ENCODE data around the gene AFF3. TPM values are rescaled to one million over a fixed set of nuclear protein-coding genes. Genes with fewer than 3 reads are reported as not detected.

The AFF3 gene
- total and polyA plus RNA-seq, 4 donors, result 0.48 to 5.3 (median 2.3) TPM

DNA sequence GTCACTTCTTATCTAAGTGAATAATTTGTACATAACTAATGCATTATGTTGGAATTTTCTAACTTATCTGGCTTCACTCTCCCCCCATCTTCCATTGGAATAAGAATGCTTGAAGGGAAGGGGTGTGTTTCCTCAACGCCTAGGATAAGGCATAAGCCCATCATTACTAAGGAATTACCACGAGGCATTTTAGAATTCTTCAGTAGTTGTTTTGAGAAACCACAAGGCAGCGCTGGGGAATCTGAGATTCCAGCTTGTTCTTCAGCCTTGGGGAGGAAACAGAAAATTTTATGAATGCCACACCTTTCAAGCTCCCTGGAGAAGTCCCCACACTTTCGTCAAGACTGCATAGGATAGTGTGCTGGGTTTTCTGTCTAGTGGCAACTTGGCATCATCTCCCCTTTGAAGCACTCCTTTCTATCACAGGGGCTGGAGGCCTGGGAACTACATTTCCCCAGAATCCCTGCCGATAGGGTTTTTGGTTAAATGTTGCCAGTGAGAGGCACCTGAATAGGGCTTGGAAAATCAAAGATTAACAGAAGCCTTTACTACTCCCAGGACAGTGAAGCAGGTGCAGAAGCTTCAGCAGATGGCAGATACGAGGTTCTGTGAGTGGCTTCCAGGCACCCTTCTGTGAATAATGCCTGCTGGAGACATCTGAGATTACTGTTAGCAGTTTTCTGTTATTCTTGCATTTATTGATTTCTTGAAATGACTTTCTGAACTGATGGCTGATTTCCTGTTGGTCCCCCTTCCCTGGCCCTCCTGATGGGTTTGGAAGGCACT lies 459.9 kb downstream of the AFF3 start:
- 93% methylated on average over 6 of the region's 6 CpGs for WGBS
- Histone ChIP-seq H3K9me3 (ENCODE audit: control insufficient read depth in 4 of 4, low read length in 3 of 4) (no peaks in the 10 kb centered on the region), H3K27ac (ENCODE audit: low read depth in 1 of 2, low read length in 2 of 2) (no peak overlapping the region), H3K4me1 (ENCODE audit: control insufficient read depth in 4 of 4, insufficient read depth in 4 of 4, low read length in 3 of 4) (no peaks in the 10 kb centered on the region), H3K4me3 (ENCODE audit: low read depth in 1 of 3, low read length in 3 of 3) (no peak overlapping the region), H3K9ac (ENCODE audit: low read depth in 1 of 2, low read length in 2 of 2) (no peak overlapping the region), H3K36me3 (ENCODE audit: control insufficient read depth in 4 of 4, insufficient read depth in 3 of 4, low read depth in 1 of 4, low read length in 3 of 4) (no peaks in the 10 kb centered on the region), H3K27me3 (ENCODE audit: control insufficient read depth in 4 of 4, insufficient read depth in 4 of 4, low read length in 3 of 4) (no peaks in the 10 kb centered on the region)
- no peak for DNase-seq (ENCODE audit: low spot score)
- TF ChIP-seq ZBTB33 (IDR thresholded peaks at IDR 0.05) (no peak), RAD21 (IDR thresholded peaks at IDR 0.05) (no peak), REST (IDR thresholded peaks at IDR 0.05) (no peak), HNF4A (conservative IDR thresholded peaks at IDR 0.05) (no peak), MAX (IDR thresholded peaks at IDR 0.05) (no peak), ATF3 (IDR thresholded peaks at IDR 0.05) (no peak), TAF1 (conservative IDR thresholded peaks at IDR 0.05) (no peak), EGR1 (IDR thresholded peaks at IDR 0.05; ENCODE audit: low read depth in 2 of 2) (no peak), NR2F2 (IDR thresholded peaks at IDR 0.05) (no peak), FOXA2 (IDR thresholded peaks at IDR 0.05) (no peak), FOXA1 (IDR thresholded peaks at IDR 0.05) (no peak), JUND (IDR thresholded peaks at IDR 0.05) (no peak), RXRA (IDR thresholded peaks at IDR 0.05) (no peak), GABPA (IDR thresholded peaks at IDR 0.05 in 1 of 2, conservative IDR thresholded peaks at IDR 0.05 in 1 of 2) (no peak)
- TF ChIP-seq, protein P1, sequence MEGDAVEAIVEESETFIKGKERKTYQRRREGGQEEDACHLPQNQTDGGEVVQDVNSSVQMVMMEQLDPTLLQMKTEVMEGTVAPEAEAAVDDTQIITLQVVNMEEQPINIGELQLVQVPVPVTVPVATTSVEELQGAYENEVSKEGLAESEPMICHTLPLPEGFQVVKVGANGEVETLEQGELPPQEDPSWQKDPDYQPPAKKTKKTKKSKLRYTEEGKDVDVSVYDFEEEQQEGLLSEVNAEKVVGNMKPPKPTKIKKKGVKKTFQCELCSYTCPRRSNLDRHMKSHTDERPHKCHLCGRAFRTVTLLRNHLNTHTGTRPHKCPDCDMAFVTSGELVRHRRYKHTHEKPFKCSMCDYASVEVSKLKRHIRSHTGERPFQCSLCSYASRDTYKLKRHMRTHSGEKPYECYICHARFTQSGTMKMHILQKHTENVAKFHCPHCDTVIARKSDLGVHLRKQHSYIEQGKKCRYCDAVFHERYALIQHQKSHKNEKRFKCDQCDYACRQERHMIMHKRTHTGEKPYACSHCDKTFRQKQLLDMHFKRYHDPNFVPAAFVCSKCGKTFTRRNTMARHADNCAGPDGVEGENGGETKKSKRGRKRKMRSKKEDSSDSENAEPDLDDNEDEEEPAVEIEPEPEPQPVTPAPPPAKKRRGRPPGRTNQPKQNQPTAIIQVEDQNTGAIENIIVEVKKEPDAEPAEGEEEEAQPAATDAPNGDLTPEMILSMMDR (IDR thresholded peaks at IDR 0.05; ENCODE audit: low read depth, low read length, missing input control), result no peak

All from liver (tissue), 9 donors.